ENCODE measurements around the gene CDC42. TPM values are rescaled to one million over a fixed set of nuclear protein-coding genes. Genes with fewer than 3 reads are reported as not detected.

The CDC42 gene
- total RNA-seq, 1 donor: 525 TPM

- no peak overlapping the region for H3K4me3 ChIP-seq (ENCODE audit: low read depth, low read length)
- no peak for DNase-seq (ENCODE audit: low read depth)
- no peak for TF ChIP-seq CTCF (IDR thresholded peaks at IDR 0.05; ENCODE audit: insufficient read depth, low read length)
Measured at GRCh38 chr1:22122273-22123070, 70.0 kb downstream of the CDC42 start.

- DNase-seq (ENCODE audit: low read depth): no peak
- H3K4me3 ChIP-seq (ENCODE audit: low read depth, low read length): no peak overlapping the region
- TF ChIP-seq CTCF (IDR thresholded peaks at IDR 0.05; ENCODE audit: insufficient read depth, low read length): no peak
Measured at GRCh38 chr1:22123071-22123390, 70.5 kb downstream of the CDC42 start.

GRCh38 chr1:22123901-22124404 is 71.4 kb downstream of the CDC42 start:
- no peak for TF ChIP-seq CTCF (IDR thresholded peaks at IDR 0.05; ENCODE audit: insufficient read depth, low read length)
- H3K4me3 ChIP-seq (ENCODE audit: low read depth, low read length): no peak overlapping the region
- DNase-seq (ENCODE audit: low read depth): no peak

- H3K4me3 ChIP-seq (ENCODE audit: low read depth, low read length): no peak overlapping the region
- no peak for TF ChIP-seq CTCF (IDR thresholded peaks at IDR 0.05; ENCODE audit: insufficient read depth, low read length)
- no peak for DNase-seq (ENCODE audit: low read depth)
Measured at GRCh38 chr1:22124592-22125229, 72.2 kb downstream of the CDC42 start.

- no peak overlapping the region for H3K4me3 ChIP-seq (ENCODE audit: low read depth, low read length)
- no peak for TF ChIP-seq CTCF (IDR thresholded peaks at IDR 0.05; ENCODE audit: insufficient read depth, low read length)
- DNase-seq (ENCODE audit: low read depth): no peak
Measured at GRCh38 chr1:22126531-22126930, 74.0 kb downstream of the CDC42 start.

GRCh38 chr1:22127248-22127647 is 74.7 kb downstream of the CDC42 start:
- no peak for TF ChIP-seq CTCF (IDR thresholded peaks at IDR 0.05; ENCODE audit: insufficient read depth, low read length)
- H3K4me3 ChIP-seq (ENCODE audit: low read depth, low read length): no peak overlapping the region
- no peak for DNase-seq (ENCODE audit: low read depth)
